ENCODE measurements around the gene CD2.

The CD2 gene

GRCh38 chr1:116759636-116760035 is 5.4 kb downstream of the CD2 start:
- Histone ChIP-seq H3K9me3 (ENCODE audit: control insufficient read depth in 2 of 2, low read length in 2 of 2) (no peaks in the 10 kb centered on the region), H3K9ac (ENCODE audit: low read depth in 1 of 2, low read length in 2 of 2) (no peak overlapping the region), H3K27ac (ENCODE audit: low read depth in 2 of 2, low read length in 2 of 2) (no peak overlapping the region), H3K36me3 (ENCODE audit: control insufficient read depth in 2 of 2, insufficient read depth in 2 of 2, low read length in 2 of 2) (no peaks in the 10 kb centered on the region), H3K4me3 (ENCODE audit: low read length in 2 of 2) (peak overlapping the region in 1 of 2 donors; percentile 16), H3K27me3 (ENCODE audit: control insufficient read depth in 2 of 2, insufficient read depth in 2 of 2, low read length in 2 of 2) (no peaks in the 10 kb centered on the region), H3K4me1 (ENCODE audit: control insufficient read depth in 2 of 2, insufficient read depth in 2 of 2, low read length in 2 of 2) (no peaks in the 10 kb centered on the region)

GRCh38 chr1:116760487-116760886 is 6.3 kb downstream of the CD2 start:
- Histone ChIP-seq H3K9ac (ENCODE audit: low read depth in 1 of 2, low read length in 2 of 2) (no peak overlapping the region), H3K9me3 (ENCODE audit: control insufficient read depth in 2 of 2, low read length in 2 of 2) (no peaks in the 10 kb centered on the region), H3K27ac (ENCODE audit: low read depth in 2 of 2, low read length in 2 of 2) (no peak overlapping the region), H3K36me3 (ENCODE audit: control insufficient read depth in 2 of 2, insufficient read depth in 2 of 2, low read length in 2 of 2) (no peaks in the 10 kb centered on the region), H3K27me3 (ENCODE audit: control insufficient read depth in 2 of 2, insufficient read depth in 2 of 2, low read length in 2 of 2) (no peaks in the 10 kb centered on the region), H3K4me3 (ENCODE audit: low read length in 2 of 2) (no peak overlapping the region), H3K4me1 (ENCODE audit: control insufficient read depth in 2 of 2, insufficient read depth in 2 of 2, low read length in 2 of 2) (no peaks in the 10 kb centered on the region)

GRCh38 chr1:116760996-116761665 is 6.9 kb downstream of the CD2 start:
- H3K9ac ChIP-seq (ENCODE audit: low read depth in 1 of 2, low read length in 2 of 2) = no peak overlapping the region
- H3K4me3 ChIP-seq (ENCODE audit: low read length in 2 of 2) = no peak overlapping the region
- no peaks in the 10 kb centered on the region for H3K27me3 ChIP-seq (ENCODE audit: control insufficient read depth in 2 of 2, insufficient read depth in 2 of 2, low read length in 2 of 2)
- H3K27ac ChIP-seq (ENCODE audit: low read depth in 2 of 2, low read length in 2 of 2) = peak overlapping the region in 1 of 2 donors; percentile 23
- no peaks in the 10 kb centered on the region for H3K4me1 ChIP-seq (ENCODE audit: control insufficient read depth in 2 of 2, insufficient read depth in 2 of 2, low read length in 2 of 2)
- H3K36me3 ChIP-seq (ENCODE audit: control insufficient read depth in 2 of 2, insufficient read depth in 2 of 2, low read length in 2 of 2) = no peaks in the 10 kb centered on the region
- H3K9me3 ChIP-seq (ENCODE audit: control insufficient read depth in 2 of 2, low read length in 2 of 2) = no peaks in the 10 kb centered on the region

GRCh38 chr1:116762281-116762680 is 8.1 kb downstream of the CD2 start:
- H3K27ac ChIP-seq (ENCODE audit: low read depth in 2 of 2, low read length in 2 of 2) = peak overlapping the region in 1 of 2 donors; percentile 56
- no peaks in the 10 kb centered on the region for H3K36me3 ChIP-seq (ENCODE audit: control insufficient read depth in 2 of 2, insufficient read depth in 2 of 2, low read length in 2 of 2)
- H3K27me3 ChIP-seq (ENCODE audit: control insufficient read depth in 2 of 2, insufficient read depth in 2 of 2, low read length in 2 of 2) = no peaks in the 10 kb centered on the region
- no peak overlapping the region for H3K9ac ChIP-seq (ENCODE audit: low read depth in 1 of 2, low read length in 2 of 2)
- no peaks in the 10 kb centered on the region for H3K4me1 ChIP-seq (ENCODE audit: control insufficient read depth in 2 of 2, insufficient read depth in 2 of 2, low read length in 2 of 2)
- no peaks in the 10 kb centered on the region for H3K9me3 ChIP-seq (ENCODE audit: control insufficient read depth in 2 of 2, low read length in 2 of 2)
- no peak overlapping the region for H3K4me3 ChIP-seq (ENCODE audit: low read length in 2 of 2)

GRCh38 chr1:116762781-116763115 is 8.5 kb downstream of the CD2 start:
- no peak overlapping the region for H3K4me3 ChIP-seq (ENCODE audit: low read length in 2 of 2)
- no peaks in the 10 kb centered on the region for H3K9me3 ChIP-seq (ENCODE audit: control insufficient read depth in 2 of 2, low read length in 2 of 2)
- H3K4me1 ChIP-seq (ENCODE audit: control insufficient read depth in 2 of 2, insufficient read depth in 2 of 2, low read length in 2 of 2) = no peaks in the 10 kb centered on the region
- no peaks in the 10 kb centered on the region for H3K36me3 ChIP-seq (ENCODE audit: control insufficient read depth in 2 of 2, insufficient read depth in 2 of 2, low read length in 2 of 2)
- H3K9ac ChIP-seq (ENCODE audit: low read depth in 1 of 2, low read length in 2 of 2) = no peak overlapping the region
- H3K27me3 ChIP-seq (ENCODE audit: control insufficient read depth in 2 of 2, insufficient read depth in 2 of 2, low read length in 2 of 2) = no peaks in the 10 kb centered on the region
- peak overlapping the region; percentile 24 to 56 for H3K27ac ChIP-seq (ENCODE audit: low read depth in 2 of 2, low read length in 2 of 2)

- no peaks in the 10 kb centered on the region for H3K9me3 ChIP-seq (ENCODE audit: control insufficient read depth in 2 of 2, low read length in 2 of 2)
- H3K36me3 ChIP-seq (ENCODE audit: control insufficient read depth in 2 of 2, insufficient read depth in 2 of 2, low read length in 2 of 2) = no peaks in the 10 kb centered on the region
- no peak overlapping the region for H3K9ac ChIP-seq (ENCODE audit: low read depth in 1 of 2, low read length in 2 of 2)
- H3K27ac ChIP-seq (ENCODE audit: low read depth in 2 of 2, low read length in 2 of 2) = peak overlapping the region; percentile 24 to 56
- H3K4me3 ChIP-seq (ENCODE audit: low read length in 2 of 2) = no peak overlapping the region
- H3K27me3 ChIP-seq (ENCODE audit: control insufficient read depth in 2 of 2, insufficient read depth in 2 of 2, low read length in 2 of 2) = no peaks in the 10 kb centered on the region
- H3K4me1 ChIP-seq (ENCODE audit: control insufficient read depth in 2 of 2, insufficient read depth in 2 of 2, low read length in 2 of 2) = no peaks in the 10 kb centered on the region
Measured at GRCh38 chr1:116763116-116763786, 9.0 kb downstream of the CD2 start.

- Histone ChIP-seq H3K36me3 (ENCODE audit: control insufficient read depth in 2 of 2, insufficient read depth in 2 of 2, low read length in 2 of 2) (no peaks in the 10 kb centered on the region), H3K9ac (ENCODE audit: low read depth in 1 of 2, low read length in 2 of 2) (no peak overlapping the region), H3K4me1 (ENCODE audit: control insufficient read depth in 2 of 2, insufficient read depth in 2 of 2, low read length in 2 of 2) (no peaks in the 10 kb centered on the region), H3K27ac (ENCODE audit: low read depth in 2 of 2, low read length in 2 of 2) (peak overlapping the region in 1 of 2 donors; percentile 56), H3K9me3 (ENCODE audit: control insufficient read depth in 2 of 2, low read length in 2 of 2) (no peaks in the 10 kb centered on the region), H3K4me3 (ENCODE audit: low read length in 2 of 2) (no peak overlapping the region), H3K27me3 (ENCODE audit: control insufficient read depth in 2 of 2, insufficient read depth in 2 of 2, low read length in 2 of 2) (no peaks in the 10 kb centered on the region)
Measured at GRCh38 chr1:116763787-116764465, 9.7 kb downstream of the CD2 start.

GRCh38 chr1:116764466-116764898 is 10.3 kb downstream of the CD2 start:
- Histone ChIP-seq H3K9me3 (ENCODE audit: control insufficient read depth in 2 of 2, low read length in 2 of 2) (no peaks in the 10 kb centered on the region), H3K4me3 (ENCODE audit: low read length in 2 of 2) (no peak overlapping the region), H3K9ac (ENCODE audit: low read depth in 1 of 2, low read length in 2 of 2) (no peak overlapping the region), H3K36me3 (ENCODE audit: control insufficient read depth in 2 of 2, insufficient read depth in 2 of 2, low read length in 2 of 2) (no peaks in the 10 kb centered on the region), H3K27ac (ENCODE audit: low read depth in 2 of 2, low read length in 2 of 2) (peak overlapping the region in 1 of 2 donors; percentile 56), H3K27me3 (ENCODE audit: control insufficient read depth in 2 of 2, insufficient read depth in 2 of 2, low read length in 2 of 2) (no peaks in the 10 kb centered on the region), H3K4me1 (ENCODE audit: control insufficient read depth in 2 of 2, insufficient read depth in 2 of 2, low read length in 2 of 2) (peaks cover 0 to 3% of the 10 kb centered on the region in 2 donors)

GRCh38 chr1:116764906-116765862 is 11.0 kb downstream of the CD2 start:
- Histone ChIP-seq H3K9ac (ENCODE audit: low read depth in 1 of 2, low read length in 2 of 2) (no peak overlapping the region), H3K4me1 (ENCODE audit: control insufficient read depth in 2 of 2, insufficient read depth in 2 of 2, low read length in 2 of 2) (peaks cover 0 to 3% of the 10 kb centered on the region in 2 donors), H3K27me3 (ENCODE audit: control insufficient read depth in 2 of 2, insufficient read depth in 2 of 2, low read length in 2 of 2) (no peaks in the 10 kb centered on the region), H3K9me3 (ENCODE audit: control insufficient read depth in 2 of 2, low read length in 2 of 2) (no peaks in the 10 kb centered on the region), H3K36me3 (ENCODE audit: control insufficient read depth in 2 of 2, insufficient read depth in 2 of 2, low read length in 2 of 2) (no peaks in the 10 kb centered on the region), H3K27ac (ENCODE audit: low read depth in 2 of 2, low read length in 2 of 2) (peak overlapping the region in 1 of 2 donors; percentile 56), H3K4me3 (ENCODE audit: low read length in 2 of 2) (no peak overlapping the region)
